DND-41 (cell line): ENCODE data around the gene PLXNA4.

Experiments
- ATAC-seq: fragments of 200-7000 bp; cut with Tn5 transposase; 3 replicates; pipeline ENCODE4 v1.9.1; 2021; ENCODE audit warnings: low read depth; ENCODE audit not compliant: insufficient read depth
- DNase-seq: peaks from one replicate; pipeline ENCODE4 v3.0.0-alpha.2; 2020
- H2AFZ ChIP-seq: 2 replicates; pipeline ENCODE4 v1.6.0; 2012; ENCODE audit warnings: low read depth, low read length
- H3K27ac ChIP-seq: 2 replicates; pipeline ENCODE4 v1.5.1; 2012; ENCODE audit warnings: low read length, inconsistent platforms
- H3K27me3 ChIP-seq: fragments of 200-600 bp; sonication (generic); 2 replicates; pipeline ENCODE4 v1.6.0; 2012; ENCODE audit warnings: low read length, mild to moderate bottlenecking, inconsistent platforms; ENCODE audit not compliant: insufficient read depth, poor library complexity
- H3K36me3 ChIP-seq: 2 replicates; pipeline ENCODE4 v1.5.1; 2012; ENCODE audit warnings: low read length, inconsistent platforms; ENCODE audit not compliant: insufficient read depth
- H3K4me1 ChIP-seq: 2 replicates; pipeline ENCODE4 v1.5.1; 2012; ENCODE audit warnings: mild to moderate bottlenecking, low read length; ENCODE audit not compliant: insufficient read depth
- H3K4me2 ChIP-seq: 2 replicates; pipeline ENCODE4 v1.6.0; 2012; ENCODE audit warnings: mild to moderate bottlenecking, moderate library complexity, low read length, inconsistent platforms; ENCODE audit not compliant: insufficient read depth
- H3K4me3 ChIP-seq, 2 experiments: fragments of 200-600 bp in 1 of 2; shearing (Covaris generic) in 1 of 2; 2 replicates each; pipeline ENCODE4 v1.5.1; 2012 to 2016; ENCODE audit warnings: inconsistent platforms in 2 of 2, low read length in 2 of 2, mild to moderate bottlenecking in 2 of 2, low read depth in 1 of 2, moderate library complexity in 1 of 2
- H3K79me2 ChIP-seq: 2 replicates; pipeline ENCODE4 v1.6.0; 2012; ENCODE audit warnings: low read length, inconsistent platforms; ENCODE audit not compliant: insufficient read depth
- H3K9ac ChIP-seq: 2 replicates; pipeline ENCODE4 v1.6.0; 2012; ENCODE audit warnings: low read depth, mild to moderate bottlenecking, inconsistent platforms, low read length, moderate library complexity
- H3K9me3 ChIP-seq: 2 replicates; pipeline ENCODE4 v1.5.1; 2012; ENCODE audit warnings: low read length, moderate library complexity, mild to moderate bottlenecking, inconsistent platforms; ENCODE audit not compliant: insufficient read depth, severe bottlenecking
- H4K20me1 ChIP-seq: 2 replicates; pipeline ENCODE4 v1.6.0; 2012; ENCODE audit warnings: low read length; ENCODE audit not compliant: insufficient read depth
- EZH2 ChIP-seq: IDR thresholded peaks from 3 replicates; pipeline ENCODE4 v1.6.1; 2012; ENCODE audit warnings: borderline replicate concordance, low read depth, mild to moderate bottlenecking, moderate library complexity, low read length, inconsistent platforms; ENCODE audit not compliant: severe bottlenecking
- TF ChIP-seq, protein P1 (sequence below): IDR thresholded peaks from 2 replicates; pipeline ENCODE4 v1.5.1; 2012; ENCODE audit warnings: borderline replicate concordance, low read length, moderate library complexity, mild to moderate bottlenecking; ENCODE audit not compliant: poor library complexity, severe bottlenecking; ENCODE audit errors: extremely low read depth

The PLXNA4 gene

DNA sequence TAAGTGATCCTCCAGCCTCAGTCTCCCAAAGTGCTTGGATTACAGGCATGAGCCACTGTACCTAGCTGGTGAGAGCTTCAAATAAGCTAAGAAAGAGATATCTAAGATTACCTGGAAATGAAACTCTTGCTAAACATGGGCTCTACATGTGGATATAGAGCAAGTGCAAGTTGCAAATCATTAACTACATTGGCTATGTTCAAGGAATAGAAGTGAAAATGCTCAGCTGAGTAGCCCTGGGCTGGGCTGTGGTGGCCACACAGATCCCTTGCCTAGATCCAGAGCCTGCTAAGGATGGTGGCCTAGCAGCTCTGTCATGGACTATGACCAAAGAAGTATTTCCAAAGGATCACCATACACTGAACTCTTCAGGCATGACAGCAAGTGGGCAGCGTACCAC is 209.3 kb downstream of the PLXNA4 start:
- TF ChIP-seq, protein P1, sequence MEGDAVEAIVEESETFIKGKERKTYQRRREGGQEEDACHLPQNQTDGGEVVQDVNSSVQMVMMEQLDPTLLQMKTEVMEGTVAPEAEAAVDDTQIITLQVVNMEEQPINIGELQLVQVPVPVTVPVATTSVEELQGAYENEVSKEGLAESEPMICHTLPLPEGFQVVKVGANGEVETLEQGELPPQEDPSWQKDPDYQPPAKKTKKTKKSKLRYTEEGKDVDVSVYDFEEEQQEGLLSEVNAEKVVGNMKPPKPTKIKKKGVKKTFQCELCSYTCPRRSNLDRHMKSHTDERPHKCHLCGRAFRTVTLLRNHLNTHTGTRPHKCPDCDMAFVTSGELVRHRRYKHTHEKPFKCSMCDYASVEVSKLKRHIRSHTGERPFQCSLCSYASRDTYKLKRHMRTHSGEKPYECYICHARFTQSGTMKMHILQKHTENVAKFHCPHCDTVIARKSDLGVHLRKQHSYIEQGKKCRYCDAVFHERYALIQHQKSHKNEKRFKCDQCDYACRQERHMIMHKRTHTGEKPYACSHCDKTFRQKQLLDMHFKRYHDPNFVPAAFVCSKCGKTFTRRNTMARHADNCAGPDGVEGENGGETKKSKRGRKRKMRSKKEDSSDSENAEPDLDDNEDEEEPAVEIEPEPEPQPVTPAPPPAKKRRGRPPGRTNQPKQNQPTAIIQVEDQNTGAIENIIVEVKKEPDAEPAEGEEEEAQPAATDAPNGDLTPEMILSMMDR, result no peak
- TF ChIP-seq EZH2, result no peak
- Histone ChIP-seq H3K27ac (no peak overlapping the region), H3K9ac (no peak overlapping the region), H2AFZ (no peak overlapping the region), H3K4me2 (no peak overlapping the region), H3K36me3 (no peaks in the 10 kb centered on the region), H3K9me3 (no peaks in the 10 kb centered on the region), H3K79me2 (no peaks in the 10 kb centered on the region), H4K20me1 (no peaks in the 10 kb centered on the region), H3K4me3 (no peak overlapping the region), H3K27me3 (no peaks in the 10 kb centered on the region), H3K4me1 (no peaks in the 10 kb centered on the region)
- DNase-seq, result no peak
- no peak for ATAC-seq

DNA sequence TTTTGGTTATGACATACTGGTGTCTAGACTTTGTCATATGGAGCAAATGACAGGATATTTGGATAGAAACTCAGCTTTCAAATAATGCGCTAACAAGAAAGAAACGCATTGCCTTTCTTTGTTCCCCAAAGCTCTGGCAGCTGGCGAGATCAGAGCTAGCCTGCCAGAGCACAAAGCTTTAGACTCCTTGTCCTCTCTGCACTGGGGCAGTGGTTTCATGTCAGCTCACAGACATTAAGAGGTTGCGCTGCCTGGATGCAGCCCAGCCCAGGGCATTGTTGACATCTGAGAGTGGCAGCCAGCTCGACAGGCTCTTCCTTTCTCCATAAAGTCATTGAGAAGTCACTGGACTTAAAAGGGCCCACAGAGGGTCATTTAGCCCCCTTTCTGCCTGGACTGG is 212.0 kb downstream of the PLXNA4 start:
- Histone ChIP-seq H3K9ac (no peak overlapping the region), H4K20me1 (no peaks in the 10 kb centered on the region), H3K36me3 (no peaks in the 10 kb centered on the region), H3K4me3 (no peak overlapping the region), H3K27ac (no peak overlapping the region), H3K4me2 (no peak overlapping the region), H2AFZ (no peak overlapping the region), H3K79me2 (no peaks in the 10 kb centered on the region), H3K27me3 (no peaks in the 10 kb centered on the region), H3K4me1 (no peaks in the 10 kb centered on the region), H3K9me3 (no peaks in the 10 kb centered on the region)
- no peak for DNase-seq
- no peak for TF ChIP-seq EZH2
- TF ChIP-seq, protein P1, result no peak
- no peak for ATAC-seq

DNA sequence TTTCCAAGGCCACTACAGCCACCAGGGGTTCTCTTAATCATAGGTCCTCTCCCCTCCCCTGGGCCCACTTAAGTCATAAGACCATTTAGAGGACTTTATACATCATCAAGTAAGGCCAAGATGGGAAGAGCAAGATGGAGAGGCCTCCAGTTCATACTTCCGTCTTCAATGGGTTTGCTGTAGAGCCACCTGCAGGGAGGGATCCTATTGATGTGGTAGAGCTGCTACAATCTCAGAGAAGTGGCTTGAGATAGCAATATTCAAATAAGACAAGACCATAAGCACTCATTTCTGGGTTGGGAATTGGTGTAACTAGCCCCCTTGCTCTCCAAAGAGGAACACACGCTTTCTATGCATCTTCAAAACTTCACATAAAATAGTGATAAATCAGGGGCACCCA is 214.2 kb downstream of the PLXNA4 start:
- H3K79me2 ChIP-seq, result no peaks in the 10 kb centered on the region
- no peak overlapping the region for H3K9ac ChIP-seq
- TF ChIP-seq, protein P1, result no peak
- no peak for TF ChIP-seq EZH2
- ATAC-seq, result peak; percentile 75
- no peak overlapping the region for H3K27ac ChIP-seq
- H2AFZ ChIP-seq, result no peak overlapping the region
- peaks cover 7% of the 10 kb centered on the region for H3K27me3 ChIP-seq
- no peaks in the 10 kb centered on the region for H4K20me1 ChIP-seq
- peak; percentile 20 for DNase-seq
- no peaks in the 10 kb centered on the region for H3K4me1 ChIP-seq
- no peaks in the 10 kb centered on the region for H3K36me3 ChIP-seq
- no peak overlapping the region for H3K4me3 ChIP-seq
- H3K4me2 ChIP-seq, result no peak overlapping the region
- no peaks in the 10 kb centered on the region for H3K9me3 ChIP-seq

DNA sequence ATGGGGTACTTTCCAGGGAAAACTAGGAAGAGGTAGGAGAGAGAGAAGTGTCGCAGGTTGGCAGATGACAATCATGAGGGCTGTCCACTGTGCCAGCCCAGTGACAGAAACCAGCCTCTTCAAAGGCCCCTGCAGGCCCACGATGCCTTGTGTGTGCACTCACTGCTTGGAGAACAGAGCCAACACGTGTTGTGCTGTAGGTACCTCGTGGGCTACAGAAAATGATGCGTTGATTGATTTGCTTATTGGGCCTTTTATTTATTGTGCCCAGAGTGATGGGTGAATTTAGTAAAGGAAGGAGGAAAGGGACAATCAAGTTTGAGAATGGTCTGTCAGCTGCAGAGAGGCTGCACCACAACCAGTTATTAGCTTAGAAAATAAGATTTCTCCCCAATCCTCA is 215.1 kb downstream of the PLXNA4 start:
- no peak overlapping the region for H3K4me2 ChIP-seq
- peaks cover 13% of the 10 kb centered on the region for H3K27me3 ChIP-seq
- H3K4me3 ChIP-seq, result no peak overlapping the region
- no peak for DNase-seq
- no peak overlapping the region for H3K9ac ChIP-seq
- H2AFZ ChIP-seq, result no peak overlapping the region
- ATAC-seq, result no peak
- H3K36me3 ChIP-seq, result no peaks in the 10 kb centered on the region
- no peaks in the 10 kb centered on the region for H4K20me1 ChIP-seq
- no peaks in the 10 kb centered on the region for H3K9me3 ChIP-seq
- no peak for TF ChIP-seq EZH2
- TF ChIP-seq, protein P1, result no peak
- H3K27ac ChIP-seq, result no peak overlapping the region
- H3K4me1 ChIP-seq, result no peaks in the 10 kb centered on the region
- no peaks in the 10 kb centered on the region for H3K79me2 ChIP-seq
